ENCODE measurements around the gene CNOT3.
A peak's percentile ranks its signal among the peaks of the same experiment; 100 is the strongest.
"Not testable (repeated sequence)": the region's sequence is repeated elsewhere in the genome, so short reads cannot be mapped to it uniquely, and the experiment has no call there.

The CNOT3 gene

DNA sequence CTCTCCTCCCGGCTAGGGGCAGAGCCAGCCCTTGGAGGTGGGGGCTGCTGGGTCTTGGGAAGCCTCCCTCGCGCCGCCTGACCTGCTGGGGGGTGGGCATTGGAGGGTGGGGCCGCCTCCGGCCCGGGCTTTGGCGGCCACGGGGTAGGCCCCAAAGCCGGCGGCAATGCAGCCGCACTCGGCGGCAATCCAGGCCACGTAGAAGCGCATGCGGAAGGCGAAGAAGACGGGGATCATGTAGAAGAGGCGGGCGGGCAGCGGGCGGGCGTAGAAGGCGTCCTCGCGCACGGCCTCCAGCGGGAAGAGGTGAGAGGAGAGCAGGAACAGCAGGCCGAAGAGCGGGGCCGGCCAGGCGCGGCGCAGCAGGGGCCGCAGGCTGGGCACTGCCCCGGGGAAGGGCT is 43.1 kb downstream of the CNOT3 start:
- H3K4me3 ChIP-seq (ENCODE audit: low read depth, low read length): no peak overlapping the region
- TF ChIP-seq, protein P1, sequence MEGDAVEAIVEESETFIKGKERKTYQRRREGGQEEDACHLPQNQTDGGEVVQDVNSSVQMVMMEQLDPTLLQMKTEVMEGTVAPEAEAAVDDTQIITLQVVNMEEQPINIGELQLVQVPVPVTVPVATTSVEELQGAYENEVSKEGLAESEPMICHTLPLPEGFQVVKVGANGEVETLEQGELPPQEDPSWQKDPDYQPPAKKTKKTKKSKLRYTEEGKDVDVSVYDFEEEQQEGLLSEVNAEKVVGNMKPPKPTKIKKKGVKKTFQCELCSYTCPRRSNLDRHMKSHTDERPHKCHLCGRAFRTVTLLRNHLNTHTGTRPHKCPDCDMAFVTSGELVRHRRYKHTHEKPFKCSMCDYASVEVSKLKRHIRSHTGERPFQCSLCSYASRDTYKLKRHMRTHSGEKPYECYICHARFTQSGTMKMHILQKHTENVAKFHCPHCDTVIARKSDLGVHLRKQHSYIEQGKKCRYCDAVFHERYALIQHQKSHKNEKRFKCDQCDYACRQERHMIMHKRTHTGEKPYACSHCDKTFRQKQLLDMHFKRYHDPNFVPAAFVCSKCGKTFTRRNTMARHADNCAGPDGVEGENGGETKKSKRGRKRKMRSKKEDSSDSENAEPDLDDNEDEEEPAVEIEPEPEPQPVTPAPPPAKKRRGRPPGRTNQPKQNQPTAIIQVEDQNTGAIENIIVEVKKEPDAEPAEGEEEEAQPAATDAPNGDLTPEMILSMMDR (IDR thresholded peaks at IDR 0.05; ENCODE audit: control insufficient read depth, extremely low read depth, insufficient read depth): no peak
- DNase-seq (ENCODE audit: low read depth): no peak

DNA sequence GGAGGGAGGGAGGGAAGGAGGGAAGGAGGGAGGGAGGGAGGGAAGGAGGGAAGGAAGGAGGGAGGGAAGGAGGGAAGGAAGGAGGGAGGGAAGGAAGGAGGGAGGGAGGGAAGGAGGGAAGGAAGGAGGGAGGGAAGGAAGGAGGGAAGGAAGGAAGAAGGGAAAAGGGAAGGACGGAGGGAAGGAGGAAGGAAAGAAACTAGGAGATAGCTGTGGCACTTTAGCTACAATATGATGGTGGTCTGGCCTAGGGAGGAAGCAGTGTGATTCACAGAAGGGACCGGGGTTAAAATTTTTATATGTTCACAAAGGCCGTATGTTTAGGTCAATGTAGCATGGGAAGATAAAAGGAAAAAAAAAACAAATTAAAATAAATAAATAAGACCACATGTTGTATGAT is 44.3 kb downstream of the CNOT3 start:
- not testable (repeated sequence) for H3K4me3 ChIP-seq (ENCODE audit: low read depth, low read length)

DNA sequence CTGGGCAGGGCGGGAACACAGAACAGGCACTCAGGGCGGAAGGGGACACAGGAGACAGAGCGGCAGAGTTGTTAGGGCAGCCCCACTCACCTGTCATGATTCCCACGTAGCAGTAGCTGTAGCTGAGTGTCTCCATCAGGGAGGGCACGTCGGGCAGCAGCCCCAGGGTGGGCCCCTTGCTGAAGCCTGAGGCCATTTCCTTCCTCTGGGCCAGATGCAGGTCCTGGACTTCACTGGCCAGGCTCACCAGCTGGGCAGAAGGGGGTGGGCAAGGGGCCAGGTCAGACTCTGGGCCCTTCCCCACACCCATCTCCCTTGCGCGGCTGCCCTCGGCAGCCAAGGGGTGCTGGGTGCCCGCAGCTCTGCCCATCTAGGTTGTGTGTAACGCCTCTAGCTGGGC is 45.9 kb downstream of the CNOT3 start:
- no peak for DNase-seq (ENCODE audit: low read depth)
- TF ChIP-seq, protein P1 (IDR thresholded peaks at IDR 0.05; ENCODE audit: control insufficient read depth, extremely low read depth, insufficient read depth): no peak
- H3K4me3 ChIP-seq (ENCODE audit: low read depth, low read length): no peak overlapping the region

More for the DNA sequence above, 44.3 kb downstream of the CNOT3 start:
- DNase-seq (ENCODE audit: low read depth): not testable (repeated sequence)

DNA sequence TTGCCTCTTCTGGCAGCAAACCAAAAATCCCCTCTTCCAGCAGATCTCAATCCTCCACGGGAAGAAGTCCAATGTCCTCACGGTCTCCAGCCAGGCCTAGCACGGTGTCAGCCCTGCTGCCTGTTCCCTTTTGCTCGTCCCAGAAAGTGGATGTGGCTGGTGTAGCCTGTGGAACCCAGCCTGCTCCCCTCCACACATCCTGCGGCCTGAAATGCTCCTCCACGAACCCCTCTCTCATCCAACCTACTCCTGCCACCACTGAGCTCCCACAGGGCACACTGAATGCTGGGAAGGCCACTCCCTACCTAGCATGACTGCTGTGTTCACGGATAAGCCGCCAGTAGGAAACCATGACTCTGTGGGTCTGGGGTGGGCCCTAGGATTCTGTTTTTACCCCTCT is 48.8 kb downstream of the CNOT3 start:
- TF ChIP-seq, protein P1 (IDR thresholded peaks at IDR 0.05; ENCODE audit: control insufficient read depth, extremely low read depth, insufficient read depth): no peak
- no peak for DNase-seq (ENCODE audit: low read depth)
- H3K4me3 ChIP-seq (ENCODE audit: low read depth, low read length): no peak overlapping the region

DNA sequence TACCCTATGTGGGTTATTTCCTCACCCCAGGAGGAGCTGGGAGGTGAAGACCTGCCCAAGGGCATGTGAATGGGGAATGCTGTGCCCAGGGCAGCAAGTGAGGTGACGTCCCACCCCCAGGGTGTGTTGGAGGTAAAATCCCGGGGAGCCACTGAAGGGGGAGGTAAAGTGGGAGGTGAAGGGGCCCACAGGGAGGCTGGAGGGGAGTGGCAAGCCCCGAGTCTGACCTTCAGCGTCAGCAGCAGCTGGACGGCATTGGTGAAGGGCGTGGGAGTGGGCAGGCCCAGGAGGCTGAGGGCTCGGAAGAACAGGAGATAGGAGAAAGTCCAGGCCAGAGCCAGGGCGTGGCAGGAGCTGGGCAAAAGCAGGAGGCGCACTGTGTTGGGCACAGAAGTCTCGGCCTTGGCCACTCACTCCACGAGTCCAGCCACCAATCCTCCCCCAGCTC is 49.4 kb downstream of the CNOT3 start:
- no peak overlapping the region for H3K4me3 ChIP-seq (ENCODE audit: low read depth, low read length)
- TF ChIP-seq, protein P1 (IDR thresholded peaks at IDR 0.05; ENCODE audit: control insufficient read depth, extremely low read depth, insufficient read depth): no peak
- DNase-seq (ENCODE audit: low read depth): no peak

DNA sequence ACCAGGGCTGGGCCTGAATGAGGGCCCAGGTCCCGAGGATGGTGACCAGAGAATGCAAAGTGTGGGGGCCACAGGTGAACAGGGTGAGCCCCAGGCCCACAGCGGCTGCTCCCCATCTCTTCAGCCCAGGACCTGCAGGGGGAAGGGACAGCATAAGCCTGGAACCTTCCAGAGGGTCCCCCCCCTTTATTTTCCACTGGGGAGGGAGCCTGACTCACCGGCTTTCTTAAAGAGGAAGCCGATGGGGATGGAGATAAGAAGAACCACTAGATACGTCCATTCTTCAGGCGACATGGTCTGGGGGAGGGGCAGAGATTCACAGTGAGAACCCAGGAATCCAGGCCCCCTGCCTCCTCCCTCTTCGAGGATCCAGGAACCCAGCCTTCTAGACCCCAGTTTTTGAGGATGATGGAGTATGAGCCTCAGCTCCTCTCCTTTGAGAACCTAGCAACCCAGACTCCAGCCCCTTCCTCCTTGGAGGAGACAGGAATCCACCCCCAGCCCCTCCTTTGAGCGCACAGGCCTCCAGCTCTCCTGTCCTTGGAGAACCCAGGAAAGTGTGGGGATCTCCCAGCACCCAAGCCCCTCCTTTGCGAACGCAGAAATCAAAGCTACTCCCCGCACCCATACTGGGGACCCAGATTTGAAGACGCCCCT is 50.8 kb downstream of the CNOT3 start:
- no peak for DNase-seq (ENCODE audit: low read depth)
- TF ChIP-seq, protein P1 (IDR thresholded peaks at IDR 0.05; ENCODE audit: control insufficient read depth, extremely low read depth, insufficient read depth): no peak
- peak overlapping the region; percentile 89 for H3K4me3 ChIP-seq (ENCODE audit: low read depth, low read length)

DNA sequence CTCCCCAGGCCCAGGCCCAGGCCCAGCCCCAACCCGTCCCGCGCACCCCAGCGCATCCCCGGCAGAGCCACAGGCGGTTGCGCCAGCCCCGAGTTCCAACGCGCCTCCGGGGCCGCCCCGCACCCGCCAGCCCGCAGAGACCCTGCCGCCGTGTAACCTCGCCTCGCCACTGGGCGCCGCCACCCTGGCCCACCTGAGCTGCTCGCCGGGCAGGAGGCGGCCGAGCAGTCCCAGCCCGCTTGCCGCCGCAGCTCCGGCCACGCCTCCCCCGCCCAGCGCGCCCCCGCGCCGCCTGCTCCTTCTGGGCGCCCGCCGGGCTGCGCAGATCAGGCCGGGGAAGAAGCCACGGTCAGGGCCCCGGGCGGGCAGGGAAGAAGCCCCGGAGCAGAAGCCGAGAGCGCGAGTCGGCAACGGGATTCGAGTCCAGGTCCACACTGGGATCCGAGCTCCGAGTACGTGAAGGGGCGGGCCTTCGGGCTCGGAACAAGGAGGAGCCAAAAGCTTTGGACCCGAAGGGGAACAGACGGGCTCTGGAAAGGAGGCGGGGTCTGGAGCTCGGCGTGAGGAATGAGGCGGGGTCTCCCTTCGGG is 51.7 kb downstream of the CNOT3 start, which contains the start of gene MBOAT7:
Gene MBOAT7, minus strand, starts transcription at position 436 of the 590 bp plus-strand sequence. CDS start 1,072 bp downstream, outside the sequence.
- TF ChIP-seq, protein P1 (IDR thresholded peaks at IDR 0.05; ENCODE audit: control insufficient read depth, extremely low read depth, insufficient read depth): peak; percentile 53
- no peak for DNase-seq (ENCODE audit: low read depth)
- H3K4me3 ChIP-seq (ENCODE audit: low read depth, low read length): peak within 1 kb of the TSS; percentile 89
